H9 (cell line): ENCODE measurements around the gene BPIFB2. TPM values are rescaled to one million over a fixed set of nuclear protein-coding genes. Genes with fewer than 3 reads are reported as not detected.

ENCODE experiments used
- DNase-seq: peaks from one replicate; pipeline ENCODE4 v3.0.0-alpha.2; 2017
- H2AFZ ChIP-seq: one replicate; pipeline ENCODE4 v1.6.1; 2013; ENCODE audit warnings: mild to moderate bottlenecking, low read length, control low read depth, moderate library complexity
- H2AK5ac ChIP-seq: 2 replicates; pipeline ENCODE4 v1.6.1; 2013; ENCODE audit warnings: low read length, control low read depth, mixed read lengths; ENCODE audit not compliant: insufficient read length
- H2BK120ac ChIP-seq: one replicate; pipeline ENCODE4 v1.6.1; 2013; ENCODE audit warnings: low read depth, mild to moderate bottlenecking, low read length, control low read depth, inconsistent platforms; ENCODE audit not compliant: poor library complexity, severe bottlenecking
- H2BK12ac ChIP-seq: 2 replicates; pipeline ENCODE4 v1.6.1; 2013; ENCODE audit warnings: low read length, control low read depth, mixed read lengths, low read depth; ENCODE audit not compliant: insufficient read length
- H2BK15ac ChIP-seq: 2 replicates; pipeline ENCODE4 v1.6.1; 2013; ENCODE audit warnings: low read depth, low read length, control low read depth
- H2BK20ac ChIP-seq: one replicate; pipeline ENCODE4 v1.6.1; 2013; ENCODE audit warnings: low read depth, mild to moderate bottlenecking, low read length, control low read depth, inconsistent platforms; ENCODE audit not compliant: poor library complexity, severe bottlenecking
- H2BK5ac ChIP-seq: 2 replicates; pipeline ENCODE4 v1.6.1; 2013; ENCODE audit warnings: low read length, control low read depth, mixed read lengths; ENCODE audit not compliant: insufficient read length
- H3K14ac ChIP-seq: 2 replicates; pipeline ENCODE4 v1.6.1; 2013; ENCODE audit warnings: low read length, control low read depth; ENCODE audit not compliant: insufficient read depth
- H3K18ac ChIP-seq: 2 replicates; pipeline ENCODE4 v1.6.1; 2013; ENCODE audit warnings: low read depth, mild to moderate bottlenecking, mixed read lengths, low read length, control low read depth; ENCODE audit not compliant: insufficient read length
- H3K23ac ChIP-seq: 2 replicates; pipeline ENCODE4 v1.6.1; 2013; ENCODE audit warnings: low read length, control low read depth, mixed read lengths, low read depth; ENCODE audit not compliant: insufficient read length
- H3K23me2 ChIP-seq: 2 replicates; pipeline ENCODE4 v1.6.1; 2013; ENCODE audit warnings: low read depth, mild to moderate bottlenecking, mixed read lengths, low read length, control low read depth; ENCODE audit not compliant: insufficient read length, poor library complexity, severe bottlenecking
- H3K27ac ChIP-seq: 2 replicates; pipeline ENCODE4 v1.5.1; 2013; ENCODE audit warnings: low read length, control low read depth, mixed read lengths, low read depth; ENCODE audit not compliant: insufficient read length
- H3K27me3 ChIP-seq: 2 replicates; pipeline ENCODE4 v1.6.1; 2013; ENCODE audit warnings: low read length, control low read depth, inconsistent platforms; ENCODE audit not compliant: insufficient read depth
- H3K4ac ChIP-seq: 2 replicates; pipeline ENCODE4 v1.6.1; 2013; ENCODE audit warnings: low read depth, mild to moderate bottlenecking, control low read depth, inconsistent platforms, low read length, moderate library complexity
- H3K4me1 ChIP-seq: 2 replicates; pipeline ENCODE4 v1.6.1; 2013; ENCODE audit warnings: low read length, control low read depth, inconsistent platforms; ENCODE audit not compliant: insufficient read depth
- H3K4me2 ChIP-seq: 2 replicates; pipeline ENCODE4 v1.6.1; 2013; ENCODE audit warnings: low read length, control low read depth, mixed read lengths; ENCODE audit not compliant: insufficient read length, insufficient read depth
- H3K56ac ChIP-seq: 2 replicates; pipeline ENCODE4 v1.6.1; 2013; ENCODE audit warnings: low read depth, mild to moderate bottlenecking, mixed read lengths, low read length, control low read depth; ENCODE audit not compliant: insufficient read length
- H3K79me1 ChIP-seq: 2 replicates; pipeline ENCODE4 v1.6.1; 2013; ENCODE audit warnings: low read depth, mild to moderate bottlenecking, moderate library complexity, low read length, control low read depth, inconsistent platforms; ENCODE audit not compliant: insufficient read depth, poor library complexity, severe bottlenecking
- H3K79me2 ChIP-seq: 2 replicates; pipeline ENCODE4 v1.6.1; 2013; ENCODE audit warnings: low read length, control low read depth, inconsistent platforms; ENCODE audit not compliant: insufficient read depth
- H3K9ac ChIP-seq: 2 replicates; pipeline ENCODE4 v1.6.1; 2013; ENCODE audit warnings: low read length, control low read depth, mixed read lengths; ENCODE audit not compliant: insufficient read length; ENCODE audit errors: extremely low read depth
- H3K9me3 ChIP-seq: one replicate; pipeline ENCODE4 v1.6.1; 2013; ENCODE audit warnings: low read depth, low read length, inconsistent platforms; ENCODE audit not compliant: control insufficient read depth
- H3T11ph ChIP-seq: one replicate; pipeline ENCODE4 v1.6.1; 2013; ENCODE audit warnings: mild to moderate bottlenecking, low read length, control low read depth, inconsistent platforms
- H4K20me1 ChIP-seq: one replicate; pipeline ENCODE4 v1.6.1; 2013; ENCODE audit not compliant: control insufficient read depth, insufficient read length, insufficient read depth
- H4K5ac ChIP-seq: 2 replicates; pipeline ENCODE4 v1.6.1; 2013; ENCODE audit warnings: low read depth, mild to moderate bottlenecking, mixed read lengths, low read length, control low read depth; ENCODE audit not compliant: insufficient read length
- H4K8ac ChIP-seq: replicated peaks from 2 replicates; pipeline ENCODE4 v1.6.1; 2013; ENCODE audit warnings: low read length, control low read depth, mixed read lengths, low read depth; ENCODE audit not compliant: insufficient read length
- H4K91ac ChIP-seq: 2 replicates; pipeline ENCODE4 v1.6.1; 2013; ENCODE audit warnings: low read depth, mild to moderate bottlenecking, moderate library complexity, mixed read lengths, low read length, control low read depth; ENCODE audit not compliant: insufficient read length
- H3K27ac Mint-ChIP-seq, 3 experiments: 2 replicates in 2 of 3; 3 replicates in 1 of 3; pipeline ENCODE4 v1.8.0; 2020 to 2021; ENCODE audit warnings: mixed read lengths in 3 of 3, mild to moderate bottlenecking in 1 of 3, moderate library complexity in 1 of 3
- H3K27me3 Mint-ChIP-seq: 2 replicates; pipeline ENCODE4 v1.8.0; 2021; ENCODE audit warnings: low read depth, mild to moderate bottlenecking, moderate library complexity, mixed read lengths
- H3K36me3 Mint-ChIP-seq, 3 experiments: 2 replicates in 2 of 3; 3 replicates in 1 of 3; pipeline ENCODE4 v1.8.0; 2020 to 2021; ENCODE audit warnings: low read depth in 3 of 3, mixed read lengths in 3 of 3; ENCODE audit not compliant: insufficient read depth in 1 of 3
- H3K4me1 Mint-ChIP-seq, 2 experiments: 2 replicates each; pipeline ENCODE4 v1.8.0; 2020; ENCODE audit warnings: mixed read lengths in 2 of 2
- H3K4me3 Mint-ChIP-seq, 2 experiments: 2 replicates in 1 of 2; 3 replicates in 1 of 2; pipeline ENCODE4 v1.8.0; 2020 to 2021; ENCODE audit warnings: mild to moderate bottlenecking in 2 of 2, mixed read lengths in 2 of 2, moderate library complexity in 1 of 2
- H3K9me3 Mint-ChIP-seq, 2 experiments: 2 replicates in 1 of 2; 3 replicates in 1 of 2; pipeline ENCODE4 v1.8.0; 2020; ENCODE audit warnings: mild to moderate bottlenecking in 2 of 2, mixed read lengths in 2 of 2, moderate library complexity in 1 of 2
- CTCF ChIP-seq: fragments of 200-600 bp; sonication (generic); conservative IDR thresholded peaks from 3 replicates; pipeline ENCODE4 v1.8.0; 2021; ENCODE audit warnings: antibody characterized with exemption, mild to moderate bottlenecking
- WGBS: extraction: QIAGEN DNeasy Blood & Tissue Kit; methylation state at CpG from one replicate; pipeline ENCODE4 v1.1.7; 2013; ENCODE audit warnings: missing lambda C conversion rate, low lambda C conversion rate, mixed read lengths; ENCODE audit not compliant: insufficient read length; ENCODE audit errors: extremely low coverage; 5-methylcytosine and 5-hydroxymethylcytosine counted together
- total RNA-seq: library from RNA; stranded (reverse); gene quantifications from 2 replicates; pipeline ENCODE4 v1.2.1, GENCODE V29; 2021

The BPIFB2 gene
- total RNA-seq, 1 experiment from 2014 or later, result not detected

- H3K27ac Mint-ChIP-seq, result no peak overlapping the region
- no peak overlapping the region for H2AK5ac ChIP-seq
- H3K4me2 ChIP-seq, result no peak overlapping the region
- H3T11ph ChIP-seq, result no peak overlapping the region
- no peaks in the 10 kb centered on the region for H3K9me3 ChIP-seq
- H2BK12ac ChIP-seq, result no peak overlapping the region
- peaks cover 2 to 4% of the 10 kb centered on the region in 2 experiments; a peak in 3 of 5 replicates for H3K9me3 Mint-ChIP-seq
- peaks cover 22% of the 10 kb centered on the region for H3K27me3 Mint-ChIP-seq
- TF ChIP-seq CTCF, result no peak
- no peak overlapping the region for H3K56ac ChIP-seq
- H3K36me3 Mint-ChIP-seq, result no peaks in the 10 kb centered on the region
- no peak overlapping the region for H2BK20ac ChIP-seq
- no peaks in the 10 kb centered on the region for H3K4me1 ChIP-seq
- no peaks in the 10 kb centered on the region for H3K27me3 ChIP-seq
- no peak overlapping the region for H4K91ac ChIP-seq
- no CpG with 5 or more reads among the region's 5 CpGs for WGBS
- no peak overlapping the region for H4K5ac ChIP-seq
- no peak overlapping the region for H2AFZ ChIP-seq
- H3K14ac ChIP-seq, result no peak overlapping the region
- no peaks in the 10 kb centered on the region for H4K20me1 ChIP-seq
- H3K9ac ChIP-seq, result no peak overlapping the region
- no peak overlapping the region for H2BK120ac ChIP-seq
- H4K8ac ChIP-seq, result no peak overlapping the region
- no peak overlapping the region for H2BK5ac ChIP-seq
- no peak overlapping the region for H3K27ac ChIP-seq
- H3K4me3 Mint-ChIP-seq, result no peak overlapping the region
- no peak overlapping the region for H3K18ac ChIP-seq
- H3K23me2 ChIP-seq, result no peaks in the 10 kb centered on the region
- H3K79me1 ChIP-seq, result no peaks in the 10 kb centered on the region
- H2BK15ac ChIP-seq, result no peak overlapping the region
- H3K23ac ChIP-seq, result no peak overlapping the region
- H3K79me2 ChIP-seq, result no peaks in the 10 kb centered on the region
- no peak overlapping the region for H3K4ac ChIP-seq
- no peaks in the 10 kb centered on the region for H3K4me1 Mint-ChIP-seq
- DNase-seq, result no peak
Observed at GRCh38 chr20:33033381-33033780, 25.9 kb downstream of the BPIFB2 start.
